Inflammatory macrophage treated with lipopolysaccharide for 1 hour (primary cell): Measurements from ENCODE around the gene ELAVL3.
"Not testable (repeated sequence)": the region's sequence is repeated elsewhere in the genome, so short reads cannot be mapped to it uniquely, and the experiment has no call there.

Source experiments
- DNase-seq, 2 donors: peaks; one replicate each; pipeline ENCODE4 v3.0.0-alpha.2; 2020 to 2022

ELAVL3 gene

GRCh38 chr19:11486661-11487503 is 6.0 kb upstream of the ELAVL3 start:
- DNase-seq = no peak

GRCh38 chr19:11485245-11485837 is 4.5 kb upstream of the ELAVL3 start:
- DNase-seq = no peak

GRCh38 chr19:11483366-11484111 is 2.7 kb upstream of the ELAVL3 start:
- DNase-seq = no peak

GRCh38 chr19:11482384-11483050 is 1.7 kb upstream of the ELAVL3 start:
- peak; percentile 68 to 90 for DNase-seq

- DNase-seq = peak; percentile 73 to 76
Measured at GRCh38 chr19:11481534-11482383, 913 bp upstream of the ELAVL3 start.

- DNase-seq = no peak
Measured at GRCh38 chr19:11479898-11480714, 740 bp downstream of the ELAVL3 start.

GRCh38 chr19:11479090-11479897 is 1.6 kb downstream of the ELAVL3 start:
- peak; percentile 31 to 58 for DNase-seq

- peak in 1 of 2 donors; percentile 7 for DNase-seq
Measured at GRCh38 chr19:11478167-11479089, 2.4 kb downstream of the ELAVL3 start.

GRCh38 chr19:11475861-11476260 is 5.0 kb downstream of the ELAVL3 start:
- no peak for DNase-seq

GRCh38 chr19:11475343-11475742 is 5.5 kb downstream of the ELAVL3 start:
- not testable (repeated sequence) for DNase-seq

GRCh38 chr19:11473725-11474124 is 7.1 kb downstream of the ELAVL3 start:
- no peak for DNase-seq

GRCh38 chr19:11468266-11468845 is 12.5 kb downstream of the ELAVL3 start:
- DNase-seq = not testable (repeated sequence)

GRCh38 chr19:11465600-11465999 is 15.2 kb downstream of the ELAVL3 start:
- DNase-seq = no peak

GRCh38 chr19:11464333-11465265 is 16.2 kb downstream of the ELAVL3 start:
- DNase-seq = no peak

- DNase-seq = no peak
Measured at GRCh38 chr19:11463391-11463790, 17.5 kb downstream of the ELAVL3 start.

- no peak for DNase-seq
Measured at GRCh38 chr19:11461453-11461852, 19.4 kb downstream of the ELAVL3 start.

- no peak for DNase-seq
Measured at GRCh38 chr19:11460207-11460606, 20.6 kb downstream of the ELAVL3 start.

- not testable (repeated sequence) for DNase-seq
Measured at GRCh38 chr19:11458912-11459311, 21.9 kb downstream of the ELAVL3 start.
